Panc1 (cell line): Measurements from ENCODE around the gene FBXL2.

Experiments used
- CTCF ChIP-seq: fragments of 450-650 bp; IDR thresholded peaks from 2 replicates; pipeline ENCODE4 v1.5.1; 2017; ENCODE audit warnings: mild to moderate bottlenecking
- POLR2AphosphoS5 ChIP-seq: IDR thresholded peaks from 2 replicates; pipeline ENCODE4 v1.6.1; 2012; ENCODE audit warnings: mild to moderate bottlenecking, low read depth, low read length, moderate library complexity
- REST ChIP-seq, 2 experiments: IDR thresholded peaks; 2 replicates each; pipeline ENCODE4 v1.6.1; 2011 to 2012; ENCODE audit warnings: low read depth in 2 of 2, control low read depth in 1 of 2, low read length in 1 of 2, mild to moderate bottlenecking in 1 of 2, moderate library complexity in 1 of 2; ENCODE audit not compliant: insufficient read depth in 1 of 2
- SIN3A ChIP-seq: IDR thresholded peaks from 2 replicates; pipeline ENCODE4 v1.6.1; 2012; ENCODE audit warnings: low read depth, mild to moderate bottlenecking, low read length, moderate library complexity, borderline replicate concordance; ENCODE audit not compliant: insufficient read depth

GRCh38 chr3:33395900-33396299 lies 118.7 kb downstream of the FBXL2 start:
- TF ChIP-seq CTCF (no peak), REST (IDR thresholded peaks at IDR 0.05; ENCODE audit: insufficient read depth in 1 of 2, low read depth in 2 of 2, low read length in 1 of 2) (no peak), POLR2AphosphoS5 (no peak), SIN3A (no peak)
